HUES6 (cell line): Measurements from ENCODE around the gene GNG12.

Experiments
- H3K27ac ChIP-seq: 2 replicates; pipeline ENCODE4 v1.7.0; 2013; ENCODE audit warnings: low read depth, mild to moderate bottlenecking, low read length, inconsistent platforms
- H3K27me3 ChIP-seq: 2 replicates; pipeline ENCODE4 v1.6.1; 2013; ENCODE audit warnings: low read length; ENCODE audit not compliant: control insufficient read depth, insufficient read depth
- H3K36me3 ChIP-seq: 2 replicates; pipeline ENCODE4 v1.6.1; 2013; ENCODE audit warnings: low read length; ENCODE audit not compliant: control insufficient read depth, insufficient read depth
- H3K4me1 ChIP-seq: 2 replicates; pipeline ENCODE4 v1.6.1; 2013; ENCODE audit warnings: low read length; ENCODE audit not compliant: control insufficient read depth, insufficient read depth
- H3K4me3 ChIP-seq: 2 replicates; pipeline ENCODE4 v1.5.1; 2013; ENCODE audit warnings: low read depth, low read length
- H3K9ac ChIP-seq: one replicate; pipeline ENCODE4 v1.6.1; 2013; ENCODE audit warnings: mild to moderate bottlenecking, low read length
- H3K9me3 ChIP-seq: 2 replicates; pipeline ENCODE4 v1.6.1; 2013; ENCODE audit warnings: low read depth, low read length; ENCODE audit not compliant: control insufficient read depth, insufficient read depth

The GNG12 gene

DNA sequence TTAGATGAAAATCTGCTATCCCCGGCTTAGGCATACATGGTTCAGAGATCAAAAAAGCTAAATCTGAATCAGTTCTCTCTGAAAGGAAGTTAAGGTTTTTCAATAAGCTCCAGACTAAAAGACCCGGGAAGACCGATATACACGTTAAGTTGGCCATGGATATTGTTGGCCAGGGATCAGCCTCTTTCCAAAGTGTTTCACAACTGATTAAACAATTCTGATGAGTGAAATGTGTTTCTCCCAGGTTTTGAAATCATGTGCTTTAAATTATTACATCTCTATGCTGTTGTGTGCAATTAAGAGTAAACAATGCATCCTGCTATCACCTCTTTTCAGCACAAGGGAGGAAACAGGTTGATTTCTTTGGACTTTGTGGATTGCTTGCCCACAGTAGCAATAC, 23.7 kb upstream of the GNG12 start:
- Histone ChIP-seq H3K4me3 (no peak overlapping the region), H3K4me1 (no peaks in the 10 kb centered on the region), H3K27me3 (no peaks in the 10 kb centered on the region), H3K9me3 (no peaks in the 10 kb centered on the region), H3K27ac (no peak overlapping the region), H3K9ac (no peak overlapping the region), H3K36me3 (no peaks in the 10 kb centered on the region)

DNA sequence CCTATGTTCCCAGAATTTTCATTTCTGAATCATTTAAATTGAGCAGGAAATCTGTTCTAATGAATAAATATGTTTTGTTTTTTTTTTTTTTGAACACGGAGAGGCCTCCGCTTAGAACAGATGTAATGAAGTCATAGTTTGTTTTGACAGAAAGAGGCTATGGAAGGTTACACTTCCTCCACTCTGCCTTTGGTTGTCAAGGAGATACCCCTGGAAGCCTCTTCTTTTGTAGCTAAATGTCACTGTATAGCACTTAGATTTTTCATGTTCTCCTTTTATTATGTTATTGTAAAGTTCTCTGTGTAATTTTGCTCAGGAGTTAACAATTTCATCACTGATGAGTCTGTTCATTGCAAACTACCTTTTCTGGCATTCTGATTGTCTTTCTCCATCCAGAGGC, 22.7 kb upstream of the GNG12 start:
- no peaks in the 10 kb centered on the region for H3K4me1 ChIP-seq
- no peaks in the 10 kb centered on the region for H3K36me3 ChIP-seq
- no peaks in the 10 kb centered on the region for H3K27me3 ChIP-seq
- no peak overlapping the region for H3K4me3 ChIP-seq
- H3K9me3 ChIP-seq = no peaks in the 10 kb centered on the region
- H3K27ac ChIP-seq = no peak overlapping the region
- no peak overlapping the region for H3K9ac ChIP-seq

DNA sequence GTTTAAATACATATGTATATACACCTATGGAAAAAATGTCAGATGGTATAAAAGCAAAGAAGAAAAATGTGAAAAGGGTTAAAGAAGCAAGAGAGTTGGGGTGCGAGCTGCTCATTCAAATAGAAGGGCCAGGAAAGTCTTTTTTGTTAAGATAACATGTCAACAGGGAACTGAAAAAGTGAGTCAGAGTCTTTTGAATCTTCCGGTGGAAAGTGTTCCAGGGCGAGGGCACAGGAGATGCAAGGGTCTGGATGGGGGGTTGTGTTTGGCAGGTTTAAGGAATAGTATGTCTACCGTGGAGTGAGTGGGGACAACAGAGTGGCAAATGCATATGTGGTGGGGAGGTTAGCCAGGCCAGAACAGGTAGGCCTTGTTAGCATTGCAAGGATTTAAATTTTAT, 22.2 kb upstream of the GNG12 start:
- no peaks in the 10 kb centered on the region for H3K36me3 ChIP-seq
- H3K4me1 ChIP-seq = no peaks in the 10 kb centered on the region
- no peaks in the 10 kb centered on the region for H3K27me3 ChIP-seq
- H3K9ac ChIP-seq = no peak overlapping the region
- no peak overlapping the region for H3K4me3 ChIP-seq
- no peak overlapping the region for H3K27ac ChIP-seq
- H3K9me3 ChIP-seq = no peaks in the 10 kb centered on the region

DNA sequence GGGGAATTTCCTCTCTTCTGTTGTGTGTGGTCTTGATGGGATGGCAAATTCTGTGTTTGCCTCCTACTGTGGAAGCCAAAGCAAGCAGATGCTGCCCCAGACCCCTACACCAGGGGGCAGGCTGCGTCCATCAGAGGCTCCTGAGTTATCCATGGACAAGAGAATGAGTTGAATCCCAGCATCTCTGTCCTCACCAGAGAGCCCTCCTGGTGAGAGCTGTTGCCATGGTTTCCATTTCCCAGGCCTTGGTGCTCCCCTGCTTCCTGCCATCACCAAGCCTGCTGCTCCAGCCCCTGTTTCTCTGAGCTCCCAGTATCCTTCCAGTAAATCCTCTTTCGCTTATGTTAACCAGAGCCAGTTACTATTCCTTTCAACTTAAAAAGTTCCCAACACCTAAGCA, 20.4 kb upstream of the GNG12 start:
- Histone ChIP-seq H3K4me3 (no peak overlapping the region), H3K9me3 (no peaks in the 10 kb centered on the region), H3K27ac (no peak overlapping the region), H3K4me1 (no peaks in the 10 kb centered on the region), H3K27me3 (no peaks in the 10 kb centered on the region), H3K9ac (no peak overlapping the region), H3K36me3 (no peaks in the 10 kb centered on the region)

DNA sequence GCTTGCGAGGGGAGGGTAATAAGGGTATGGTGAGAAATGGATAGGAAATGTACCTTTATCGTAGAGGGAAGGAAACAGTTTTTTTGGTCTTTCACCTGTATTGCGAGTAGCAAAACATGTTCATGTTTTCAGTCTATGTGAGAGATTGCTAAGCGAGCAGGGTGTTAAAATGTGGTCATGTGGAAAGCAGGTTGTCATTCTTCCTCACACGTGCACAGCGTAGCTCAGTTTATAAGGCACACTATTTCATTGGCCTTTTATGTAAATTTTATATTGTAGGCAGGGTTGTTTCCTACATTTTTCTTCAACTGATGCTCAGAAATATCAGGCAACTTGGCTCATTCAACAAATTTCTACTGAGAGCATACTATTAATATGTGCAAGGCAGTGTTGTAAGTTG, 18.5 kb upstream of the GNG12 start:
- Histone ChIP-seq H3K4me1 (no peaks in the 10 kb centered on the region), H3K9ac (no peak overlapping the region), H3K36me3 (no peaks in the 10 kb centered on the region), H3K27me3 (no peaks in the 10 kb centered on the region), H3K27ac (no peak overlapping the region), H3K9me3 (no peaks in the 10 kb centered on the region), H3K4me3 (no peak overlapping the region)

DNA sequence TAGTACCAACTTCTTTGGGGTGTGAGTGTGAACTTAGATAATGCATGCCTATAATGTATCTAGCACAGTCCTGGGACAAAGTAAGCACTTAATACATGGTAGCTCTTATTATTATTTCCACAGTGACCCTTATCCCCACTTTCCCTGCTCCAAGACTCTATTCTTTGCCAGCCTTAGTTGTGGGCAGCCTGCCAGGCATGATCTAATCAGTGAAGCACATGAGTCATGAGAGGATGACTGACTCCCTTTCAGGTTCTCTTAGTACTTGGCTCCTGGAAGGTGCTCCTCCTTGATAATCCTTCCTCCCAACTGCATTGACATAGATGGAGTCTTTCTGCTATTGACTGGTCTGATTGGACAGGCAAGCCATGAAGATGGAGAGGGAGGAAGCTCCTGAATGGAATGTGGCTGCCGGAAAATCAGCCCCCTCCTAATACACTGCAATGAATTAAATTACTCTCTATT, 17.4 kb upstream of the GNG12 start:
- Histone ChIP-seq H3K4me1 (no peaks in the 10 kb centered on the region), H3K4me3 (no peak overlapping the region), H3K27ac (no peak overlapping the region)

DNA sequence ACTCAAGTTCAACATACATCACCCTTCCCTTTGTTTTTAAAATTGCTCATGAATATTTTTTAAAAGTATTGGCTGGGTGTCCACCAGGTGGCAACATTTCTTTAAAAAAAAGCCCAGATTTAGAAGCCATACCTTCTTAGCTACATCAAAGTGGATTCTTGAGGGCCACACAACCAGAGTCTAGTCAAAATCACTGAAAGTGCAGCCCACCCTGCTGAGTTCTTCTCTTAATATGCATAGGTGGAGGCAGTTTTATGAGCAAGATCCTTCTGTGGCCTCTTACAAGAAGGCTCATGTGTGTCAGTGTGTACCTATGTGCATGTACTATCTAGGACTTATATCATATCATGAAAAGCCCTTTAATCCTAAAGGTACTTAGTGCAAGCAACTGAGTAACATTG, 16.9 kb upstream of the GNG12 start:
- no peak overlapping the region for H3K4me3 ChIP-seq
- H3K36me3 ChIP-seq = no peaks in the 10 kb centered on the region
- no peaks in the 10 kb centered on the region for H3K9me3 ChIP-seq
- no peak overlapping the region for H3K27ac ChIP-seq
- no peak overlapping the region for H3K9ac ChIP-seq
- H3K27me3 ChIP-seq = no peaks in the 10 kb centered on the region
- H3K4me1 ChIP-seq = peaks cover under 1% of the 10 kb centered on the region; the same call in 1 of the 2 replicates

More for the DNA sequence above, 17.4 kb upstream of the GNG12 start:
- Histone ChIP-seq H3K9ac (no peak overlapping the region), H3K9me3 (no peaks in the 10 kb centered on the region), H3K36me3 (no peaks in the 10 kb centered on the region), H3K27me3 (no peaks in the 10 kb centered on the region)

DNA sequence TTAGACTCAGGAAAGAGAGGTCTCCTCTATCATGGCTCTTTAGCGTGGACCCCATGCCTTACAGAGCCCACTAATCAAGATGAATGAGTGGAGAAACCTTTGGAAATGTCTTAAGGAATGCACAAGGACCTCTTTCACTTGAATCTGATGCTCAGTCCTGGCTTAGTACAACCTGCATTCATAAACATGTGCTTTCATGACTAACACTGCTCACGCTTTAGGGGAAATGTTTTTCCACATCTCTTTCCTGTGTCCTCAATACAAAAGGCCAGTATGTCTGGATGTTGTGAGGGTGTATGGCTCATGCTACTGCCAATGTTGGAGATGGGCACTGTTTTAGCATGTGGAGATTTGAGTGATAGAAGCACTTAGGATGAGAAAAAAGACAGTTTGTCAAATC, 14.2 kb upstream of the GNG12 start:
- Histone ChIP-seq H3K9ac (no peak overlapping the region), H3K27me3 (no peaks in the 10 kb centered on the region), H3K27ac (no peak overlapping the region), H3K4me3 (no peak overlapping the region), H3K36me3 (no peaks in the 10 kb centered on the region), H3K9me3 (no peaks in the 10 kb centered on the region), H3K4me1 (peaks cover 3% of the 10 kb centered on the region; the same call in 1 of the 2 replicates)

DNA sequence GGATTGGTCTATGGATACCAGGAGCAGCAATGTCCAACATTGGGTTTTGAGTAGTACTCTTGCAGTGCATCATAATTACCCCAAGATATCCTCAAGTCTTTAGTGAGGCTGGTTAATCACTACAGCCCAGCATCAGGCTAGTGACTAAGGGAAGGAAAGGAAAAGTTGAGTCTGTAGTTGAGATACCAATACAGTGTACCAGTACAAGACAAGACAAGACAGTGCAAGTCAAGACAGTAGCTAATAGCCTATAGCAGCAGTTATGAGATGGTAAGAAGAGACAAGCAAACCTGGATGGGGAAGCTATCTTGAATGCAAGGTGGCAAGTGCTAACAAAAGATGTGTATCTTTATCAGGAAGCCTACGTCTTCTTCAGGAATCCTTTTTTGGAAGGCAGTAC, 13.3 kb upstream of the GNG12 start:
- Histone ChIP-seq H3K9ac (no peak overlapping the region), H3K27me3 (no peaks in the 10 kb centered on the region), H3K27ac (no peak overlapping the region), H3K36me3 (no peaks in the 10 kb centered on the region), H3K4me3 (no peak overlapping the region), H3K9me3 (no peaks in the 10 kb centered on the region), H3K4me1 (peaks cover 7% of the 10 kb centered on the region)

DNA sequence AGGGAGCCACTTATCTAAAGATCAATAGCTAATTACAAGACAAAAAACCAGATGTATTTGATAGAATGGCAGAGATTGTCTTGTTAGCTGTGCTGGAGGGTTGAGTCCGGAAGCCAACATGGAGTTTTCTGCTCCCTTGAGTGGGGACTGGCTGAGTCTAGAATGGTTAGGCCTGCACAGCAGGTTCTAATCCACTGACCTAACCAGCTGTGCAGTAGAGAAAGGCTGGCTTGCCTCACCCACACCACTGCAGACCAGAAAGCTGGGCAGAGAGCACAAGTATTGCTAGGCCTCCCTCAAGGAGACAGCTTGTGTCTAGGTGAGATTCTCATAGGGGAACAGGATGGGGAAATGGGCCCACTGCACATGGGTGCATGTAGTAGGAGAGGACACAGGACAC, 11.7 kb upstream of the GNG12 start:
- Histone ChIP-seq H3K9ac (no peak overlapping the region), H3K27ac (no peak overlapping the region), H3K4me3 (no peak overlapping the region), H3K4me1 (peaks cover 23% of the 10 kb centered on the region), H3K36me3 (no peaks in the 10 kb centered on the region), H3K27me3 (no peaks in the 10 kb centered on the region), H3K9me3 (no peaks in the 10 kb centered on the region)

DNA sequence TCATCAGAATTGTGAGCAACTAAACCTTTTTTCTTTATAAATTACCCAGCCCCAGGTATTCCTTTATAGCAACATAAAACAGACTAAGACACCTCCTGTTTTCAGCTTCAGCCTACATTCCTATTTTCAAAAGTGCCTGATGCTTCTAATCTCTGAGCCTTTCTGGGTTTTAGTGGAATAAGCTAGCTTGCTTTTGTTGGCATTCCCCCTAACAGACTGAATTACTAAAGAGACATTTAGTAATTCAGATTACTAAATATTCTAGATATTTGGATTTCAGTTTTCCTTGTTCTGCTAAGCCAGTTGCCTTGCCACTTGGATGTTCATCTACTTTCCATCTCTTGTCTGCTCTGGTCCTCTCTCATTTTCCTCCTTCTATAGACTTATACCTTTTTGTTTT, 10.5 kb upstream of the GNG12 start:
- Histone ChIP-seq H3K9me3 (no peaks in the 10 kb centered on the region), H3K27ac (no peak overlapping the region), H3K4me1 (peaks cover 34% of the 10 kb centered on the region), H3K4me3 (no peak overlapping the region), H3K27me3 (no peaks in the 10 kb centered on the region), H3K36me3 (no peaks in the 10 kb centered on the region), H3K9ac (no peak overlapping the region)

DNA sequence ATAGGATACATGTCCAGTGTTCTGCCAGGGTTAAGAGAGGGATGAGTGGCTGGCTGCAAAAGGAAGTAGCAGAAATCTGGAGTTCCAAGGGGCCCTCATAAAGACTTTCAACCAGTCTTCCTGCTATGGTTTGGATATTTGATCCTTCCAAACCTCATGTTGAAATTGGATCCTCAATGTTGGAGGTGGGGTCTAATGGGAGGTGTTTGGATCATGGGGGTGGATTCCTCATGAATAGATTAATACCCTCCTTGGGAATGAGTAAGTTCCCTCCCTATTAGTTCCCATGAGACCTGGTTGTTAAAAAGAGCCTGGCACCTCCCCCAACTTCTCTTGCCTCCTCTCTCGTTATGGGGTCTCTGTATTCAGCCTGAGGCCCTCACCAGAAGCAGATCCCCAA, 10.1 kb upstream of the GNG12 start:
- Histone ChIP-seq H3K9ac (no peak overlapping the region), H3K4me3 (no peak overlapping the region), H3K27ac (no peak overlapping the region), H3K27me3 (no peaks in the 10 kb centered on the region), H3K9me3 (no peaks in the 10 kb centered on the region), H3K4me1 (peaks cover 38% of the 10 kb centered on the region), H3K36me3 (no peaks in the 10 kb centered on the region)
